Suprapubic skin (tissue), 4 donors: ENCODE data around the gene OR10K1. TPM values are rescaled to one million over a fixed set of nuclear protein-coding genes. Genes with fewer than 3 reads are reported as not detected.

Experiments
- DNase-seq, 2 donors: peaks; one replicate each; pipeline ENCODE4 v3.0.0-alpha.2; 2019; ENCODE audit warnings: low spot score in 2 of 2
- H3K27ac ChIP-seq: fragments of 200-600 bp; sonication (generic); one replicate; pipeline ENCODE4 v1.5.1; 2019
- H3K27me3 ChIP-seq: fragments of 200-600 bp; sonication (generic); one replicate; pipeline ENCODE4 v1.5.1; 2019
- H3K36me3 ChIP-seq: fragments of 200-600 bp; sonication (generic); one replicate; pipeline ENCODE4 v1.5.1; 2019
- H3K4me1 ChIP-seq: fragments of 200-600 bp; sonication (generic); one replicate; pipeline ENCODE4 v1.5.1; 2019
- H3K4me3 ChIP-seq: fragments of 200-600 bp; sonication (generic); one replicate; pipeline ENCODE4 v1.5.1; 2019; ENCODE audit warnings: mild to moderate bottlenecking
- H3K9me3 ChIP-seq: fragments of 200-600 bp; sonication (generic); one replicate; pipeline ENCODE4 v1.5.1; 2019
- EP300 ChIP-seq: sonication (generic); formaldehyde crosslinking; IDR thresholded peaks from one replicate; pipeline ENCODE4 v1.6.1; 2017; ENCODE audit warnings: antibody characterized with exemption
- POLR2A ChIP-seq, 2 donors: fragments of 450-650 bp; IDR thresholded peaks; one replicate each; pipeline ENCODE4 v1.6.1; 2017; ENCODE audit warnings: antibody characterized with exemption in 2 of 2, mild to moderate bottlenecking in 2 of 2, moderate library complexity in 2 of 2
- POLR2AphosphoS5 ChIP-seq, 3 donors: sonication (generic); formaldehyde crosslinking; IDR thresholded peaks; one replicate each; pipeline ENCODE4 v1.6.1; 2017; ENCODE audit warnings: antibody characterized with exemption in 3 of 3
- WGBS: methylation state at CpG from one replicate; pipeline ENCODE4 v1.1.5; 2018; 5-methylcytosine and 5-hydroxymethylcytosine counted together
- total RNA-seq, 4 donors: library from RNA; depleted of rRNA; stranded (reverse); fragments of >200 nt; gene quantifications; one replicate each; pipeline ENCODE4 v1.1.0, GENCODE V29; 2016
- TF ChIP-seq, protein P1 (sequence below), 2 donors: fragments of 200-600 bp in 1 of 2; fragments of 450-650 bp in 1 of 2; sonication (generic) in 1 of 2; IDR thresholded peaks; one replicate each; pipeline ENCODE4 v1.5.1; 2016 to 2019; ENCODE audit warnings: antibody characterized with exemption in 2 of 2, mild to moderate bottlenecking in 1 of 2, moderate library complexity in 1 of 2

OR10K1 gene
- total RNA-seq, 4 donors from 2014 or later, result not detected

DNA sequence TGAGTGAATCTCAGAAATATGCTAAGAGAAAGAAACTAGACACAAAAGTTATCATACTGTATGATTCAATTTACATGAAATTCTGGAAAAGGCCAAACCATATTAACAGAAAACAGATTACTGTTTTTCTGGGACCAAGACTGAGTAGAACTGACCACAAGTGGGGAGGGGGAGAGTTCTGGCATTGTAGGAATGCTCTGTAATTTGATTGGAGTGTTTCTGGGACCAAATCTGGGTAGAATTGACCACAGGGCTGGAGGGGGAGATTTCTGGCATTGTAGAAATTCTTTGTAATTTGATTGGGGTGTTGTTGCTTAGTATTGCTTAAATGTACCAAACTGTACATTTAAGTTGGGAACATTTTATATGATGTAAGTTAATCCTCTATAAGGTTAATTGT lies 3.4 kb upstream of the OR10K1 start:
- no peak for DNase-seq
- H3K4me1 ChIP-seq, result no peaks in the 10 kb centered on the region
- H3K4me3 ChIP-seq, result no peak overlapping the region
- H3K27ac ChIP-seq, result no peak overlapping the region
- no peaks in the 10 kb centered on the region for H3K27me3 ChIP-seq
- H3K9me3 ChIP-seq, result no peaks in the 10 kb centered on the region
- no peaks in the 10 kb centered on the region for H3K36me3 ChIP-seq
- no peak for TF ChIP-seq POLR2AphosphoS5 (IDR thresholded peaks at IDR 0.05)
- no peak for TF ChIP-seq POLR2A (IDR thresholded peaks at IDR 0.05)
- no peak for TF ChIP-seq EP300
- TF ChIP-seq, protein P1, sequence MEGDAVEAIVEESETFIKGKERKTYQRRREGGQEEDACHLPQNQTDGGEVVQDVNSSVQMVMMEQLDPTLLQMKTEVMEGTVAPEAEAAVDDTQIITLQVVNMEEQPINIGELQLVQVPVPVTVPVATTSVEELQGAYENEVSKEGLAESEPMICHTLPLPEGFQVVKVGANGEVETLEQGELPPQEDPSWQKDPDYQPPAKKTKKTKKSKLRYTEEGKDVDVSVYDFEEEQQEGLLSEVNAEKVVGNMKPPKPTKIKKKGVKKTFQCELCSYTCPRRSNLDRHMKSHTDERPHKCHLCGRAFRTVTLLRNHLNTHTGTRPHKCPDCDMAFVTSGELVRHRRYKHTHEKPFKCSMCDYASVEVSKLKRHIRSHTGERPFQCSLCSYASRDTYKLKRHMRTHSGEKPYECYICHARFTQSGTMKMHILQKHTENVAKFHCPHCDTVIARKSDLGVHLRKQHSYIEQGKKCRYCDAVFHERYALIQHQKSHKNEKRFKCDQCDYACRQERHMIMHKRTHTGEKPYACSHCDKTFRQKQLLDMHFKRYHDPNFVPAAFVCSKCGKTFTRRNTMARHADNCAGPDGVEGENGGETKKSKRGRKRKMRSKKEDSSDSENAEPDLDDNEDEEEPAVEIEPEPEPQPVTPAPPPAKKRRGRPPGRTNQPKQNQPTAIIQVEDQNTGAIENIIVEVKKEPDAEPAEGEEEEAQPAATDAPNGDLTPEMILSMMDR (IDR thresholded peaks at IDR 0.05), result no peak

DNA sequence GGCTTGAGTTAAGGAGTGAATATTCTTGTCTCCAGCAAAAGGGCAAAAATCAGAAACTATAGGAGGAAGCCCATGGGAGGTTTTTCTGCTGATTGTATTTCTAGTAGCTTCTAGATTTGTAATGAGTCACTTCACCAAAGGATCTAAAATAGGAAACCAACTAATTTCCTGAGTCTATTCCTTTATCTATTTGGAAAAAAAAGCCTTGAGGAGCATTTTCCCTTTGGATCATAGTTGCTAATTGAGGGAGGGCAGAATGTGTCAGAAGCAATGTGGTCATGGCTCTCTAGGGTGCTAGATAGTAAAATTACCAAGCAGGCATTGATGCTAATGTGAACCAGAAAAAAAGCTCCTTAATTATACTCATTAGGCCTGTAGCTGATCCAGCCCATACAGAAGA lies 10.3 kb downstream of the OR10K1 start, which contains the start of gene OR10R2:
OR10R2 (plus strand) TSS at position 301 of the 400 bp plus-strand sequence. CDS start 106 bp downstream, outside the sequence.
- TF ChIP-seq POLR2AphosphoS5 (IDR thresholded peaks at IDR 0.05) (no peak), POLR2A (IDR thresholded peaks at IDR 0.05) (no peak), EP300 (no peak)
- TF ChIP-seq, protein P1 (IDR thresholded peaks at IDR 0.05), result no peak
- Histone ChIP-seq H3K4me3 (no peak within 1 kb of the TSS), H3K9me3 (no peaks in the 10 kb centered on the region), H3K27ac (no peak within 1 kb of the TSS), H3K4me1 (no peaks in the 10 kb centered on the region), H3K27me3 (no peaks in the 10 kb centered on the region), H3K36me3 (no peaks in the 10 kb centered on the region)
- no peak for DNase-seq

DNA sequence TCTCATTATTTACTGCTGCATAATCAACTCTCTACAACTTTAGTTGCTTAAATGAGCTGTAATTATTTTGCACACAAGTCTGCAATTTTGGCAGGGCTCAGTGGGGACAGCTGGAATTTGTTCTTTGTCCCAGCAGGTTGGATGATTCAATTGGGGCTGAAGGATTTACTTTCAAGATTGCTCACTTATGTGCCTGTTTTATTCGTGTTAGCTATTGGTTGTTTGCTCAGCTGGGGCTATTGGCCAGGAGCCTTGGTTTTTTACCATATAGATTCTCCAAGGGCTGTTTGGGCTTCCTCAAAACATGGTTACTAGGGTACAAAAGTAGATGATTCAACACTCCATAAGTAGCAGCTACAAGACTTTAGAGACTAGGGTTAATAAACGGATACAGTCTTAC lies 23.8 kb downstream of the OR10K1 start:
- WGBS, result 29% methylated on average over 2 of the region's 2 CpGs
- TF ChIP-seq POLR2A (IDR thresholded peaks at IDR 0.05) (no peak), POLR2AphosphoS5 (IDR thresholded peaks at IDR 0.05) (no peak), EP300 (no peak)
- TF ChIP-seq, protein P1 (IDR thresholded peaks at IDR 0.05), result no peak
- DNase-seq, result no peak
- H3K4me1 ChIP-seq, result no peaks in the 10 kb centered on the region
- no peak overlapping the region for H3K27ac ChIP-seq
- H3K9me3 ChIP-seq, result no peaks in the 10 kb centered on the region
- no peaks in the 10 kb centered on the region for H3K27me3 ChIP-seq
- H3K4me3 ChIP-seq, result no peak overlapping the region
- no peaks in the 10 kb centered on the region for H3K36me3 ChIP-seq

DNA sequence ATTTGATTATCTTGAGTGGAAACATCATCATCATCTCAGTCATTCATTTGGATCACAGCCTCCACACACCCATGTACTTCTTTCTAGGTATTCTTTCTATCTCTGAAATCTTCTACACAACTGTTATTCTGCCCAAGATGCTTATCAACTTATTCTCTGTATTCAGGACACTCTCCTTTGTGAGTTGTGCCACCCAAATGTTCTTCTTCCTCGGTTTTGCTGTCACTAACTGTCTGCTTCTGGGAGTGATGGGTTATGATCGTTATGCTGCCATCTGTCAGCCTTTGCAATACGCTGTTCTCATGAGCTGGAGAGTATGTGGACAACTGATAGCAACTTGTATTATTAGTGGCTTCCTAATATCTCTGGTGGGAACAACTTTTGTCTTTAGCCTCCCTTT lies 29.7 kb downstream of the OR10K1 start:
- no peak for DNase-seq
- H3K4me1 ChIP-seq, result no peaks in the 10 kb centered on the region
- no peak overlapping the region for H3K27ac ChIP-seq
- no peaks in the 10 kb centered on the region for H3K27me3 ChIP-seq
- WGBS, result 60% methylated on average over 3 of the region's 3 CpGs
- H3K36me3 ChIP-seq, result no peaks in the 10 kb centered on the region
- no peak overlapping the region for H3K4me3 ChIP-seq
- TF ChIP-seq POLR2AphosphoS5 (IDR thresholded peaks at IDR 0.05) (no peak), EP300 (no peak), POLR2A (IDR thresholded peaks at IDR 0.05) (no peak)
- TF ChIP-seq, protein P1 (IDR thresholded peaks at IDR 0.05), result no peak
- H3K9me3 ChIP-seq, result no peaks in the 10 kb centered on the region

DNA sequence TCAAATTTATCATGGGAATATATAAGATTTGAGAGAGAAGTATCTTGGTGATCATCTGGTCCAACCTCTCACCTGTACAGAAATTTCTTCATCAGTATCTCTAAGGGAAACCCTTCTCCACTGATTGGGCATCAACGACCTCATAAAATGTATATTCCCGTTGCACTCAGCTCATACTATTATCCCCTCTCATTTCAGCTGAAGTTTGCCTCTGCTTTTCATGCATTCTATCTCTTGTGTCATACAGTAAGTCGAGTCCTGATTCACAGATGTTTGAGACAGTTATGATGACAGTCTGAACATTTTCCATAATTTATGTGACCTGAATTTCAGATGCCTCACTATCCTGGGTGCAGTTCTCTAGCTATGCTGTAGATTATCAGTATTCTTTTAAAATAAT lies 31.4 kb downstream of the OR10K1 start:
- TF ChIP-seq EP300 (no peak), POLR2AphosphoS5 (IDR thresholded peaks at IDR 0.05) (no peak), POLR2A (IDR thresholded peaks at IDR 0.05) (no peak)
- TF ChIP-seq, protein P1 (IDR thresholded peaks at IDR 0.05), result no peak
- no peak overlapping the region for H3K27ac ChIP-seq
- no peaks in the 10 kb centered on the region for H3K9me3 ChIP-seq
- H3K4me1 ChIP-seq, result no peaks in the 10 kb centered on the region
- 70% methylated on average over 3 of the region's 3 CpGs for WGBS
- H3K36me3 ChIP-seq, result no peaks in the 10 kb centered on the region
- DNase-seq, result no peak
- no peaks in the 10 kb centered on the region for H3K27me3 ChIP-seq
- no peak overlapping the region for H3K4me3 ChIP-seq
